ENCODE measurements around the gene PCDHB16.
"Not testable (repeated sequence)": the region's sequence is repeated elsewhere in the genome, so short reads cannot be mapped to it uniquely, and the experiment has no call there.

The PCDHB16 gene

GRCh38 chr5:141182248-141182647 is at the start of gene PCDHB16:
TSS of gene PCDHB16 (plus strand) at chr5:141182387. CDS start at chr5:141182560, 173 bp downstream.
- no peak for DNase-seq

GRCh38 chr5:141135030-141135717 is 47.0 kb upstream of the PCDHB16 start, which contains the start of gene PCDHB5:
TSS of gene PCDHB5 (plus strand) at chr5:141135206. CDS start at chr5:141135435, 229 bp downstream.
- no peak for DNase-seq

GRCh38 chr5:141135718-141136266 is 46.4 kb upstream of the PCDHB16 start:
- no peak for DNase-seq

GRCh38 chr5:141137346-141137745 is 44.8 kb upstream of the PCDHB16 start:
- DNase-seq = not testable (repeated sequence)

- DNase-seq = no peak
These were observed 32.4 kb upstream of the PCDHB16 start, which contains the start of gene PCDHB6 for GRCh38 chr5:141149812-141150211. TSS of gene PCDHB6 (plus strand) at chr5:141150057. CDS start at chr5:141150258, 201 bp downstream.

GRCh38 chr5:141150224-141150992 is 31.8 kb upstream of the PCDHB16 start:
- no peak for DNase-seq

GRCh38 chr5:141150993-141151325 is 31.2 kb upstream of the PCDHB16 start:
- DNase-seq = no peak

- DNase-seq = not testable (repeated sequence)
These were observed 30.6 kb upstream of the PCDHB16 start for GRCh38 chr5:141151632-141152031.

- DNase-seq = not testable (repeated sequence)
These were observed 30.1 kb upstream of the PCDHB16 start for GRCh38 chr5:141152096-141152495.

GRCh38 chr5:141155540-141156374 is 26.4 kb upstream of the PCDHB16 start:
- no peak for DNase-seq

- DNase-seq = not testable (repeated sequence)
These were observed 24.8 kb upstream of the PCDHB16 start for GRCh38 chr5:141157356-141157755.

- DNase-seq = not testable (repeated sequence)
These were observed 24.3 kb upstream of the PCDHB16 start for GRCh38 chr5:141157901-141158300.

GRCh38 chr5:141172381-141173204 is 9.6 kb upstream of the PCDHB16 start, which contains the start of gene PCDHB7:
TSS of gene PCDHB7 (plus strand) at chr5:141172644. CDS start at chr5:141172836, 192 bp downstream.
- DNase-seq = no peak

- not testable (repeated sequence) for DNase-seq
These were observed 7.7 kb upstream of the PCDHB16 start for GRCh38 chr5:141174291-141175104.

GRCh38 chr5:141175933-141176332 is 6.3 kb upstream of the PCDHB16 start:
- no peak for DNase-seq

- DNase-seq = not testable (repeated sequence)
These were observed 4.5 kb upstream of the PCDHB16 start, which contains the start of gene PCDHB8 for GRCh38 chr5:141177577-141178191. TSS of gene PCDHB8 (plus strand) at chr5:141177790. CDS start at chr5:141178035, 245 bp downstream.

GRCh38 chr5:141179371-141179770 is 2.8 kb upstream of the PCDHB16 start:
- not testable (repeated sequence) for DNase-seq

- DNase-seq = not testable (repeated sequence)
These were observed 2.3 kb upstream of the PCDHB16 start for GRCh38 chr5:141179876-141180275.

- no peak for DNase-seq
These were observed 1.9 kb upstream of the PCDHB16 start for GRCh38 chr5:141180313-141180712.

Measured in NCI-H2171 (cell line).